CD14-positive monocyte (primary cell): ENCODE results near the gene ZC3H10. TPM values are rescaled to one million over a fixed set of nuclear protein-coding genes. Genes with fewer than 3 reads are reported as not detected.
A peak's percentile ranks its signal among the peaks of the same experiment; 100 is the strongest.

Experiments used
- DNase-seq, 3 donors: peaks; one replicate each; pipeline ENCODE4 v3.0.0-alpha.2; 2011 to 2022
- H2AFZ ChIP-seq: 2 replicates; pipeline ENCODE4 v1.6.0; 2012; ENCODE audit warnings: mild to moderate bottlenecking, low read depth, low read length, inconsistent platforms; ENCODE audit not compliant: insufficient read depth, poor library complexity, severe bottlenecking
- H3K27ac ChIP-seq, 2 donors: 1 replicate in 1 of 2; 2 replicates in 1 of 2; pipeline ENCODE4 v1.5.1; 2012 to 2013; ENCODE audit warnings: low read length in 2 of 2, control low read depth in 1 of 2, inconsistent platforms in 1 of 2, low read depth in 1 of 2, mild to moderate bottlenecking in 1 of 2
- H3K27me3 ChIP-seq, 2 donors: one replicate each; pipeline versions ENCODE4 v1.6.0 to v1.6.1; 2011 to 2013; ENCODE audit warnings: low read length in 2 of 2; ENCODE audit not compliant: control insufficient read depth in 2 of 2, insufficient read depth in 2 of 2
- H3K36me3 ChIP-seq, 2 donors: replicated peaks in 1 of 2; 1 replicate in 1 of 2; 2 replicates in 1 of 2; pipeline versions ENCODE4 v1.5.1 to v1.6.1; 2012 to 2013; ENCODE audit warnings: low read length in 2 of 2, control low read depth in 1 of 2, inconsistent platforms in 1 of 2, mild to moderate bottlenecking in 1 of 2; ENCODE audit not compliant: insufficient read depth in 2 of 2, control insufficient read depth in 1 of 2
- H3K4me1 ChIP-seq, 2 donors: 1 replicate in 1 of 2; 2 replicates in 1 of 2; pipeline versions ENCODE4 v1.5.1 to v1.6.1; 2012 to 2013; ENCODE audit warnings: low read length in 2 of 2, control low read depth in 1 of 2, inconsistent platforms in 1 of 2, mild to moderate bottlenecking in 1 of 2, moderate library complexity in 1 of 2; ENCODE audit not compliant: insufficient read depth in 2 of 2, control insufficient read depth in 1 of 2
- H3K4me2 ChIP-seq: replicated peaks from 2 replicates; pipeline ENCODE3; 2012; ENCODE audit warnings: low read length, moderate library complexity, mild to moderate bottlenecking; ENCODE audit not compliant: poor library complexity, severe bottlenecking; ENCODE audit errors: extremely low read depth
- H3K4me3 ChIP-seq, 3 experiments: fragments of 200-600 bp in 1 of 3; sonication (generic) in 1 of 3; replicated peaks in 1 of 3; 1 replicate in 2 of 3; 2 replicates in 1 of 3; pipeline ENCODE4 v1.5.1; 2011 to 2013; ENCODE audit warnings: low read length in 3 of 3, mild to moderate bottlenecking in 3 of 3, control low read depth in 2 of 3, low read depth in 2 of 3, inconsistent platforms in 1 of 3, moderate library complexity in 1 of 3
- H3K79me2 ChIP-seq: 2 replicates; pipeline ENCODE4 v1.6.0; 2012; ENCODE audit warnings: mild to moderate bottlenecking, control low read depth, inconsistent platforms, low read length, moderate library complexity; ENCODE audit not compliant: insufficient read depth
- H3K9ac ChIP-seq: 2 replicates; pipeline ENCODE4 v1.6.0; 2017; ENCODE audit warnings: low read length, mild to moderate bottlenecking; ENCODE audit not compliant: insufficient read depth, poor library complexity, severe bottlenecking
- H3K9me3 ChIP-seq, 2 donors: replicated peaks in 1 of 2; 1 replicate in 1 of 2; 2 replicates in 1 of 2; pipeline versions ENCODE4 v1.5.1 to v1.6.1; 2012 to 2013; ENCODE audit warnings: low read length in 2 of 2, control low read depth in 1 of 2; ENCODE audit not compliant: control insufficient read depth in 1 of 2, insufficient read depth in 1 of 2
- H4K20me1 ChIP-seq: 2 replicates; pipeline ENCODE4 v1.6.0; 2012; ENCODE audit warnings: mild to moderate bottlenecking, low read length, control low read depth, moderate library complexity; ENCODE audit not compliant: insufficient read depth
- H3K27ac Mint-ChIP-seq, 7 donors: one replicate each; pipeline ENCODE4 v1.8.0; 2020; ENCODE audit warnings: mild to moderate bottlenecking in 7 of 7, mixed read lengths in 7 of 7, moderate library complexity in 6 of 7, inconsistent platforms in 2 of 7
- H3K27me3 Mint-ChIP-seq, 3 donors: one replicate each; pipeline ENCODE4 v1.8.0; 2021 to 2022; ENCODE audit warnings: low read depth in 3 of 3, mild to moderate bottlenecking in 3 of 3, mixed read lengths in 3 of 3, moderate library complexity in 3 of 3, inconsistent platforms in 1 of 3
- H3K36me3 Mint-ChIP-seq, 2 donors: one replicate each; pipeline ENCODE4 v1.8.0; 2020; ENCODE audit warnings: mixed read lengths in 2 of 2, inconsistent platforms in 1 of 2, mild to moderate bottlenecking in 1 of 2
- H3K4me1 Mint-ChIP-seq: one replicate; pipeline ENCODE4 v1.8.0; 2020; ENCODE audit warnings: mild to moderate bottlenecking, mixed read lengths
- H3K4me3 Mint-ChIP-seq, 2 donors: one replicate each; pipeline ENCODE4 v1.8.0; 2020; ENCODE audit warnings: mild to moderate bottlenecking in 2 of 2, mixed read lengths in 2 of 2, moderate library complexity in 1 of 2
- H3K9me3 Mint-ChIP-seq, 7 donors: one replicate each; pipeline ENCODE4 v1.8.0; 2020 to 2022; ENCODE audit warnings: mixed read lengths in 7 of 7, mild to moderate bottlenecking in 6 of 7, moderate library complexity in 6 of 7, inconsistent platforms in 2 of 7
- WGBS: methylation state at CpG from one replicate; pipeline ENCODE4 v1.1.5; 2013; ENCODE audit warnings: missing lambda C conversion rate; ENCODE audit not compliant: insufficient coverage; 5-methylcytosine and 5-hydroxymethylcytosine counted together
- intact Hi-C, 2 donors: fragments of 100-400 bp; cut with micrococcal nuclease; formaldehyde crosslinking; loops; one replicate each; pipeline versions ENCODE4 v1.15.0 to v1.15.1; 2023
- polyA plus RNA-seq, 3 donors: library from polyadenylated mRNA; depleted of rRNA in 1 of 3; unstranded in 2 of 3; stranded (reverse) in 1 of 3; fragments of 300-500 nt in 2 of 3; fragments of >200 nt in 1 of 3; fragmentation: Illumina TruSeq in 2 of 3; gene quantifications; 1 replicate in 2 of 3; 2 replicates in 1 of 3; pipeline ENCODE4 v1.2.3, GENCODE V29; 2012 to 2021
- TF ChIP-seq, protein P1 (sequence below): fragments of 200-600 bp; IDR thresholded peaks from one replicate; pipeline ENCODE4 v1.8.0; 2022; ENCODE audit warnings: antibody characterized with exemption, mild to moderate bottlenecking

The ZC3H10 gene
- polyA plus RNA-seq, 3 donors = 1.7 to 3.1 (median 1.8) TPM

DNA sequence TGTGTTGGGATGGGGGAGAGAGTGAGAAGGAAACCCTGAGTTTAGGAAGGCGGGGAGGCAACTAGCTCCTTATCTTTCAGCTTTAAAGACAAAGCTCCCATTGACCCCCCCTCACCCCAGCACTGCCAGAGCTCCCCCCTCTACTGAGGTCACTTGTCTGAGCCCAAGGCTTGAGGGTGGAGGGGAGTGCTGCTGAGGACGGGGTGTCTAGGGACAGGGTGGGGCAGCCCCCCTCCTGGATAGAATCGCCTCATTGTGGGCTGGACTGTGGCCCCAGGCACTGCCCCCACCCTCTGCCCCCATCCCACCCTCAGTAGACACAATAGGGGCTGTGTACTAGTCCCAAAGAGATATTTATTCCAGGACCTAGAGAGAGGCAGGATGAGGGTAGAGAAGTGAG lies 35.1 kb upstream of the ZC3H10 start:
- no peaks in the 10 kb centered on the region for H3K79me2 ChIP-seq
- peaks cover 0 to 9% (median 0%) of the 10 kb centered on the region in 7 donors for H3K9me3 Mint-ChIP-seq
- DNase-seq = no peak
- peaks cover 19% of the 10 kb centered on the region for H3K4me1 Mint-ChIP-seq
- no peaks in the 10 kb centered on the region for H3K36me3 ChIP-seq
- H3K4me2 ChIP-seq = no peak overlapping the region
- H3K27ac Mint-ChIP-seq = no peak overlapping the region
- no peak overlapping the region for H2AFZ ChIP-seq
- peaks cover 20 to 21% of the 10 kb centered on the region in 2 donors for H3K4me1 ChIP-seq
- no peak overlapping the region for H3K27ac ChIP-seq
- H3K9ac ChIP-seq = no peak overlapping the region
- no peaks in the 10 kb centered on the region for H3K9me3 ChIP-seq
- no CpG with 5 or more reads among the region's 3 CpGs for WGBS
- no peaks in the 10 kb centered on the region for H4K20me1 ChIP-seq
- peaks cover 29 to 55% (median 44%) of the 10 kb centered on the region in 3 donors for H3K27me3 Mint-ChIP-seq
- intact Hi-C loops = no loop called here
- H3K4me3 Mint-ChIP-seq = no peak overlapping the region
- TF ChIP-seq, protein P1, sequence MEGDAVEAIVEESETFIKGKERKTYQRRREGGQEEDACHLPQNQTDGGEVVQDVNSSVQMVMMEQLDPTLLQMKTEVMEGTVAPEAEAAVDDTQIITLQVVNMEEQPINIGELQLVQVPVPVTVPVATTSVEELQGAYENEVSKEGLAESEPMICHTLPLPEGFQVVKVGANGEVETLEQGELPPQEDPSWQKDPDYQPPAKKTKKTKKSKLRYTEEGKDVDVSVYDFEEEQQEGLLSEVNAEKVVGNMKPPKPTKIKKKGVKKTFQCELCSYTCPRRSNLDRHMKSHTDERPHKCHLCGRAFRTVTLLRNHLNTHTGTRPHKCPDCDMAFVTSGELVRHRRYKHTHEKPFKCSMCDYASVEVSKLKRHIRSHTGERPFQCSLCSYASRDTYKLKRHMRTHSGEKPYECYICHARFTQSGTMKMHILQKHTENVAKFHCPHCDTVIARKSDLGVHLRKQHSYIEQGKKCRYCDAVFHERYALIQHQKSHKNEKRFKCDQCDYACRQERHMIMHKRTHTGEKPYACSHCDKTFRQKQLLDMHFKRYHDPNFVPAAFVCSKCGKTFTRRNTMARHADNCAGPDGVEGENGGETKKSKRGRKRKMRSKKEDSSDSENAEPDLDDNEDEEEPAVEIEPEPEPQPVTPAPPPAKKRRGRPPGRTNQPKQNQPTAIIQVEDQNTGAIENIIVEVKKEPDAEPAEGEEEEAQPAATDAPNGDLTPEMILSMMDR = no peak
- no peak overlapping the region for H3K4me3 ChIP-seq
- H3K36me3 Mint-ChIP-seq = peaks cover 3 to 5% of the 10 kb centered on the region in 2 donors
- peaks cover 6 to 36% of the 10 kb centered on the region in 2 donors for H3K27me3 ChIP-seq

DNA sequence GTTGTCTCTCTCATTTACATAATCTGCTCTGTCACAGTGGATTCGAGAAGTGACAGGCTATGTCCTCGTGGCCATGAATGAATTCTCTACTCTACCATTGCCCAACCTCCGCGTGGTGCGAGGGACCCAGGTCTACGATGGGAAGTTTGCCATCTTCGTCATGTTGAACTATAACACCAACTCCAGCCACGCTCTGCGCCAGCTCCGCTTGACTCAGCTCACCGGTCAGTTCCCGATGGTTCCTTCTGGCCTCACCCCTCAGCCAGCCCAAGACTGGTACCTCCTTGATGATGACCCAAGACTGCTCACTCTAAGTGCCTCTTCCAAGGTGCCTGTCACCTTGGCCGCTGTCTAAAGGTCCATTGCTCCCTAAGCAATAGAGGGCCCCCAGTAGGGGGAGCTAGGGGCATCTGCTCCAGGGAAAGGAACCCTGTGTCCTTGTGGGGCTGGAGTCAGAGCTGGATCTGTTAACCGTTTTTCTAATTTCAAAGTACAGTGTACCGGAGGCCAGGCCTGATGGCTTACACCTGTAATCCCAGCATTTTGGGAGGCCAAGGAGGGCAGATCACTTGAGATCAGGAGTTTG lies 33.0 kb upstream of the ZC3H10 start:
- WGBS = 88% methylated on average over 14 of the region's 15 CpGs
- no peak overlapping the region for H3K4me2 ChIP-seq
- no peaks in the 10 kb centered on the region for H4K20me1 ChIP-seq
- H3K4me3 ChIP-seq = no peak overlapping the region
- TF ChIP-seq, protein P1 = peak; percentile 33
- Mint-ChIP-seq H3K27me3 (peaks cover 28 to 37% (median 36%) of the 10 kb centered on the region in 3 donors), H3K9me3 (peaks cover 0 to 7% (median 0%) of the 10 kb centered on the region in 7 donors), H3K36me3 (peaks cover 3 to 5% of the 10 kb centered on the region in 2 donors), H3K4me1 (peaks cover 5% of the 10 kb centered on the region), H3K27ac (no peak overlapping the region), H3K4me3 (no peak overlapping the region)
- intact Hi-C loops = no loop called here
- no peak overlapping the region for H3K9ac ChIP-seq
- DNase-seq = no peak
- no peaks in the 10 kb centered on the region for H3K9me3 ChIP-seq
- H3K79me2 ChIP-seq = no peaks in the 10 kb centered on the region
- H3K27me3 ChIP-seq = peaks cover 6 to 30% of the 10 kb centered on the region in 2 donors
- peaks cover 6 to 7% of the 10 kb centered on the region in 2 donors for H3K4me1 ChIP-seq
- no peak overlapping the region for H3K27ac ChIP-seq
- no peak overlapping the region for H2AFZ ChIP-seq
- no peaks in the 10 kb centered on the region for H3K36me3 ChIP-seq
